Posterior vena cava (tissue), 2 donors: ENCODE data around the gene RPS19. TPM values are rescaled to one million over a fixed set of nuclear protein-coding genes. Genes with fewer than 3 reads are reported as not detected.
A peak's percentile ranks its signal among the peaks of the same experiment; 100 is the strongest.

ENCODE experiments used
- DNase-seq: peaks from one replicate; pipeline ENCODE4 v3.0.0-alpha.2; 2020; ENCODE audit warnings: low spot score
- intact Hi-C, 2 donors: fragments of 100-400 bp; cut with DNase I; formaldehyde crosslinking; loops; one replicate each; pipeline versions ENCODE4 v1.14.1 to v1.14.2; 2022 to 2023
- total RNA-seq, 2 donors: library from RNA; stranded (reverse); fragmentation: NEBNext Ultra II Directional; extraction: Animal tissue kit (Norgen Biotek cat#: 25700); gene quantifications; one replicate each; pipeline ENCODE4 v1.2.1, GENCODE V29; 2021
- donor health status: DM: yes; HTN: yes; CAD: no.
- donor health status: DM: yes; HTN: yes; CAD: no.

RPS19 gene
- total RNA-seq, 2 donors from 2014 or later: 982 to 1,008 TPM

DNA sequence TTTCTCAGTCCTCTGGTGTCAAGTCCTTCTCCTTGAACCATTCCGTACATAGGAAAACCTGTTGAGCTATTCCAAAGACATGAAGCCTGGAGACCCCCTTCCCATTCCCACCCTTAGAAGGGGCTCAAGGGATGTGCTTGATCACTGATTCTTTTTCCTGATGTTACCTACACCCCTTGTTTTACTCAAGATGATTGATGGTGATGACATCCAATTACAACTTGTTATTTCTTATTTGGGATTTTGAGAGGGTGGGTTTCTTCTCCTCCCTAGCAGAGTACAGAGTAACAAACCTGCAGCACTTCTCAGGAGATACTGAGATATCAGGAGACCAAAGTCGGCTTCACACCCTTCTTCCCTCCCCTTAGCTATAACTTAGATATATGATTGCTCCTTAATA is 6.7 kb upstream of the RPS19 start:
- no peak for DNase-seq
- intact Hi-C loops: no loop called here

DNA sequence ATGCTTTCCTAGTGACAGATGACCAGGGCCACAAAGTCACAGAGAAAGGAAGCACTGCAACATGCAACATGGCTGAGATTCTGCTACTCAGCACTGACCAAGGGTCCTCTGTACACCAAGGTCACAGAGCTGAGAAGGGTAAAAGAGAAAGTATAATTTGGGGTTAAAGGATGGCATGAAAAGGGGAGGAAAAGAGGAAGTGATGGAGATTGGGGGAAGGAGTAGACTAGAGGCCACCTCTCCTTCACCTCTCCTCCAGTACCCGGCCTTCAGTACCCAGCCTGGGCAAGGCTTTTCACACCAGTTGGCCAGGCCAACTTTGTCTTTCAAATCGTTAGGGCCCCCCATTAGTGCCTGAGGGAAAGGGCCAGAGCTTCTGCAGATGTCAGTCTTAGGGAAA is 6.3 kb upstream of the RPS19 start:
- intact Hi-C loops: no loop called here
- peak; percentile 49 for DNase-seq

DNA sequence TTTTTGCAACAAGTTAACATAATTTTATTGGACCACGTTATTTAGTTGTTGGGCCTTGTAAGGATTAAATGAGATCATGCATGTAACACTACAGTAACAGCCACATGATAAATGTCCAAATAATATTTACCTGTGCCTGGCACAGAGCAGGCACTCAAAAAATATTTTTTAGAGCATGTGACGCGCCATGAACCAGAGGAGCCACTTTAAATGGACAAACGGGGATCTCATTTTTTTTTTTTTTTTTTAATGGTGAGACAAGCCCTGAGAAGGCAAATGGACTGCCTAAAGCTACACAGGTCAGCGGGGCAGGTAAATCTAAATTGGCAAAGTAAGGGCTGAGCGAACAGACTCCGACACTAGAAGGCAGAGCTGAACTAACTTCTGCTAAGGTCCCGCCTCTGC is 840 bp upstream of the RPS19 start:
- no peak for DNase-seq
- intact Hi-C loops: no loop called here

DNA sequence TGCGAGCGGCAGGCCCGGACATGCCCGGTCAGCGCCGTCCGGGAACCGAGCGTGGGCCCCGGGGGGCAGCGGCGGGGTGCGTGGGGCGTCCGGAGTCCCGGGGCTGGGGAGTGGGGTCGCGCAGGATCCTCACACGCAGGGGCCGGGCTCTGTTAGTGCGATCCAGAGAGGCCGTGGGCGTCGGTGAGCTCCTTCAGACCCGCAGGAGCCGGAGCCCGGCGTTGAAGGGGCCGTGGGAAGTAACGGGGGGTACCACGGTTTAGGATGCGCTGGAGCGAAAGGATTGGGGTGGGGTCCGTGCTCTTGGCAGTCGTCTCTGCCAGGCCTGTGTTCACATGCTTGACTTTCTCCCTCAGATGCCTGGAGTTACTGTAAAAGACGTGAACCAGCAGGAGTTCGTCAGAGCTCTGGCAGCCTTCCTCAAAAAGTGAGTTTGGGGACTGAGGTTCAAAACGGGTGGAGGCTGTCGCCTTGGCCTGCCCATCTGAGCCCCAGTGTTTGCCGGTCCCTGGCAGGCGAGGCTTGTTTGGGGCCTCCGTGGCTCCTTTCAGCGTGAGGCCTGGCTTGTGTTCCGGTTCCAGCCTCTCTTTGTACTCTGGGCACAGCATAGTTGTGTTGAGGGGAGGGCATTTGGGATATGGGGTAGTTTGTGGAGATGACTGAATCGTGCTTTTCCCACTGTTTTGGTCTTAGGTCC is 512 bp downstream of the RPS19 start:
- DNase-seq: no peak
- intact Hi-C loops: no loop called here

DNA sequence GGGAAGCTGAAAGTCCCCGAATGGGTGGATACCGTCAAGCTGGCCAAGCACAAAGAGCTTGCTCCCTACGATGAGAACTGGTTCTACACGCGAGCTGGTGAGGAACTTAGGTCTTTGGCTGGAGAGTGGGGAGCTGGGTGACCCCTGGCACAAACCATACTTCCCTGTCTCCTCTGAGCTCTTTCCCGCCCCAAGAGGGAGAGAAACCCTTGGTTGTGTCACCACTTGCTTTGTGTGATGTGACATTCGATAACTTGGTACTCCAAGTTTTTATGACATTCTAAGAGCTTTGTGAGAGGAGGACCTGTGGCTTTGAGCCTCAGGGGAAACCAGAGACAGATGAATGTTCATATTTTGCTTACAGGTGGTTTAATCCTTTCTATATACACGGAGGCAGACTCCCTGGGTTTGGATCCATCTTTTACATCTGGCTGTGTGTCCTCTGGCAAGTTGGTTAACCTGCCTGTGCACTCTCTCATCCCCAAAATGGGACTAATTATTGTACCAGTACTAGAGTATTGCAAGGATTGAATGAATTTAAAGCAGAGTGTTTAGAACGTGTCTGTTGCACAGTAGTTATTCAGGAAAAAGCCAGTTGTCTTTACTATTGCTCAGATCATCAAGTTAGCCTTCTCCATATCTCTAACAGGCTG is 1.2 kb downstream of the RPS19 start:
- DNase-seq: no peak
- intact Hi-C loops: no loop called here

DNA sequence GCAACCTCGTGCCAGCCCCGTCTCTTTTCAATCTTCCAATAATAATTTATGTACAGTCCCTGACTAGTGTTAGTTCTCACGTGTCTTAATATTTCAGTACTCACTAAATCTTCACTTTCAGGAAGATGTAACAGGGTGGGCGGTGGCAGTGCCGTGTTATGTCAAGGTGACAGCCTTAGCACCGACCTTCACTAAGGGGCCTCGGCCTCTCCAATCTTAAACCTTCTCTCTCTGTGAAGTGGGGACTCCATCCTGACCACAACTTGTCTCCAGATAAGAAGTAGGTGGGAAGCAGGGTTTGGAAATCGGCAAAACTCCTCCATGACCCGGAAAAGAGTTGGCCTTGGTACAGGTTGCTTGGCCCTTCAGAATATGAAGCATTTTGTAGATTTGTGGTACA is 1.8 kb downstream of the RPS19 start:
- intact Hi-C loops: no loop called here
- DNase-seq: no peak

DNA sequence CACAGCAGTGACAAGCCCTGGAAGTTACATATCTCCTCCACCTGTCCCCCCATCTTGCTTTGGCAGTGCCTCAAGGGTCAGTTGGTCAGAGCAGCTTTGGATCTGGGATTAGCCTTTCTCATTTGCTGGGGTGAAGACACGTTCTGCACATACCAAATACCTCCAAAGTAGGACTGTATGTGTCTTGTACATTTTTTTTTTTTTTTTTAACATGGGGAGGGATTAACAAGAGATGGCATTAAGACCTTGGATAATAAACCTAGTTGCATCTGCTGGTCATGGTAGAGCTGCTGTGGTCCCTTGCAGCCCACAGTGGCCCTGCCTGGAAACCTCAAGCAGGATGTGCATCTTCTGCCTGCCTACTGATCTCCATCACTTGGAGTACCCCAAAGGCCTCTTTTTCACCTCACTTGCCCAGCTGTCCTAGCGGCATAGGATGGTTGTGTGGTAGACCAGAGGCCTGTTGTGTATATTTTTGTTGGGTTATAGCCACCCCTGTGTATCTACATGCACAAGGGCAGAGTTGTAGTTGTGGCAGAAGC is 2.5 kb downstream of the RPS19 start:
- no peak for DNase-seq
- intact Hi-C loops: no loop called here

DNA sequence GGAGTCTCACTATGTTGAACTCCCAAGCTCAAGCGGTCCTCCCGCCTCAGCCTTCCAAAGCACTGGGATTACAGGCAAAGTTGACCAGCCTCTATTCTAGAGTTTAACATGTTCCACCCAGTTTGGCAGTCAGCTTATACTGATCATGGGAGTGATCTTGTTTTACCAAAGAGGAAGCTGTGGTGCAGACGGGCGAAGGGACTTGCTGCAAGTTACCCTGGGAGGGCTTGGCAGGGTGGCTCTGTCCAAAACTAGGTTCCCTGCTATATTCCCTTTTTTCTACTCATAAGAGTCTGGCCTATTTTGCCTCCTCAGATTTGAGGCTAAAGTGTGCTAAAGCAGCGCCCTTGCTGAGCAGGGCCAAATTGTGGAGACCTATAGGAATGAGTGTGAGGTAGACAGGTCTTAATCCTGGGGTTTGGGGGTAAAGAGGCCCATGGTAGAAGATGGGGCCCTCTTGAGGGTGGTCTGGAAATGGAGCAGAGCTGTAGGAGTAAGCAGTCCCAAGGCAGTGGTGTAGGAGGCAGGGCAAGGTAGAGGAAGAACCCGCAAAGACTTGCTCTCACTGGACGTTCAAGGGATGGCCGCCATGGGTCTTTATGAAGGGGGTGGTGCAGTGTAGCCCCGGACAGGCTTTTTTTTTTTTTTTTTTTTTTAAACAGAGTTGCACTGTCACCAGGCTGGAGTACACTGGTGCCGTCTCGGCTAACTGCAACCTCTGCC is 3.3 kb downstream of the RPS19 start:
- no peak for DNase-seq
- intact Hi-C loops: no loop called here

DNA sequence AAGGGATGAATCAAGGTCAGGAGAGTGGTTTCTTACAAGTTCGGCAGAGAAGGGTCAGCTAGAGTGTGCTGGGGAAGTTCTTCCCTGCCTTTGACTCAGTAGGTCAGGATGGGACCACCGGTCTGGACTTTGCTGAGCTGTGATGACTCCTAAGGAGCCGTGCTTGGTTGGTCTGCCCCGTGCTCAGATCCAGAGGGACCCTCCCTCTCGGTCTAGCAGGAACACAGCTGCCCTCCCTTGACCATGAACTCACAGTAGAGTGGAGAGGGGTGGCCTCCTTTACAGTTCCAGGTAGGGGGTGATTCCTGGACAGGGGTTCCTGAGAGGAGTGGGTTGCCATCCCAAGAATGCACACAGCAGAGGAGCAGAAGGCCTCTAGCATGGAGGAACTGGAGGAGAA is 4.3 kb downstream of the RPS19 start:
- intact Hi-C loops: no loop called here
- DNase-seq: no peak

DNA sequence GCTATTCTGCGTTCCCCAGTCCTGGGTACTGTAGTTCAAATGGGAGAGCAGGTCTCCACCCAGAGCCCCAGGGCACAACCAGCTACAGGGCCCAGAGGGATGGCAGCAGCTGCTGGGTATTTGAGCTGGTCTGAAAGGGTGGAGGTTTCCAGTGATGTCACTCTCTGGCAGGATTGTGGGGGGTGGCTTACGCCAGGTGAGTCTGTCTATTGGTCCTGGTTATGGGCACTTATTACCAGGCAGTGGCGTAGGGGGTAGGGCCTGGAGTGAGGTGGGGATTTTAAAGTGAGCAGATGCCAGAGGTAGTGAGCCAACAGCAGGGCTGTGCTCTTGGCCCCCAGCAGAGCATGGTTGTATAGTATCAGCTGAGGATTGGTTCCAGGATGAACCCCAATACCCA is 6.2 kb downstream of the RPS19 start:
- DNase-seq: no peak

DNA sequence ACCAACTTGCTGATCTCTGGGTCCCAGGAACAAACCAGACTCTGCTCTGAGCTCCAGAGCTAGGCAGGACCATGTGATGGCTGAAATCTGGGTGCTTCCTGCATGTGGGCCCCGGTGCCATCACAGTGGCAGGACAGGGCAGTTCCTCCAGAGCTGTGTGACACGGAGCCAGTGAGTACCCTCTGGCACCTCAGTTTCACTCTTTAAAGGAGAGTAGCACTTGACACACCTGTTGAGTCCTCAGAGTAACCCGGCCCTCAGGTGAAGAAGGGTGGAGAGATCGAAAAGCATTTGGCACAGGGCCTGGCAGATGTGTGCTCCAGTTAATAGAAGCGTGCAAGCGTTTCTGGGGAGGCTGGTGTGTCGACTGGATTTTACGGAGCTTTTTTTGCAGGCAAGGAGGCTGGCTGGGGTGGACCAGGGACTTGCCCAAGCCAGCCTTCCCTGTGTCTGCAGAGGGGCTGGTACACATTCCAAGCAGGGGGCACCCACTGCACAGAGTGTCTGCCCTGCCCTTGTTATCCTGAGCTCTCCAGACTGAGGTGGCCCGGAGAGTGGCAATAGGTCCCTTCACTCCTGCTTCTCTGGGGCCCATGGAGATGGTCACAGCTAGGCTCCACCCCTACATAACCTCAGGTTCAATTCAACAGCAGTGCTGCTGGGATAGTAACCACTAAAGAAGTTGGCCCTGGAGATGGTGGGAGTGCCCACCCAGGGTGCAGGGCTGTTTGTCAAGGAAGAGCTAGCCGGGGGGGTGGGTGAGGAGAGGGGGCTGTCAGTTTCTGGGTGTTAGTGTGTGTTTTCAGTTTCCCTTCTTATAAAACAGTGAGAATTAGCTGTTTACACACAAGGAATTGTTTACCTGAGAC is 8.3 kb downstream of the RPS19 start:
- DNase-seq: no peak
- intact Hi-C loops: no loop called here

More for the DNA sequence above, 6.2 kb downstream of the RPS19 start:
- intact Hi-C loops: no loop called here

DNA sequence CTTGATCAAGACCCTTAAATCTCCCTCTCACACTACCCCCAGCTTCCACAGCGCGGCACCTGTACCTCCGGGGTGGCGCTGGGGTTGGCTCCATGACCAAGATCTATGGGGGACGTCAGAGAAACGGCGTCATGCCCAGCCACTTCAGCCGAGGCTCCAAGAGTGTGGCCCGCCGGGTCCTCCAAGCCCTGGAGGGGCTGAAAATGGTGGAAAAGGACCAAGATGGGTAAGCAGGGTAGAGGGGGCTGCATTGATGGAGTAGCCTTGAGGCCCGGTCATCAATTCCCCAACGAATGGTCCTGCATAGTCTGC is 8.9 kb downstream of the RPS19 start:
- intact Hi-C loops: no loop called here
- no peak for DNase-seq

DNA sequence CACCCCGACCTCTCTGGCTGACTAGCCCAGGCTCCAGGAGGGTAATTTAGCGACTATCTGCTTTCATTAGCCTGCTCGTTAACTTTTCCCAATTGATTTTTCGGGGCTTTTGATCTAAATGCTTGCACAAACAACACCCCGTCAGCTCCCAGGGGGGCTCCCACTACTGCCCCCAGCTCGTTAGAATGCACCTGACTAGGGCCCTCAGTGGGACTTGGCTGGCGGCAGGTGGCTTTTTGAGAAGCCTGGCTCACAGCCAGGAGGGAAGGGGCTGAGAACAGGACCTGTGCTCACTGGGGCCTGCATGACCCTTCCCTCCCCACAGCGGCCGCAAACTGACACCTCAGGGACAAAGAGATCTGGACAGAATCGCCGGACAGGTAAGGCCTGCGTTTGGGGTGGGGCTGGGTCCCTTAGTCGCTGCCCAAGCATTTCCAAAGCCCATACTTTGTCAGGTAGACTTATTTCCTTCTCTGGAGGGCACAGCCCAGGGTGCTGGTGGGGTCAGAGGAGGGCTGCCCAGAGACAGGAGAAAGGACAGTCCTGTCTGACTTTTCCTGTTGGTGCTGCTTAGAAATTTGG is 9.4 kb downstream of the RPS19 start:
- no peak for DNase-seq
- intact Hi-C loops: no loop called here

DNA sequence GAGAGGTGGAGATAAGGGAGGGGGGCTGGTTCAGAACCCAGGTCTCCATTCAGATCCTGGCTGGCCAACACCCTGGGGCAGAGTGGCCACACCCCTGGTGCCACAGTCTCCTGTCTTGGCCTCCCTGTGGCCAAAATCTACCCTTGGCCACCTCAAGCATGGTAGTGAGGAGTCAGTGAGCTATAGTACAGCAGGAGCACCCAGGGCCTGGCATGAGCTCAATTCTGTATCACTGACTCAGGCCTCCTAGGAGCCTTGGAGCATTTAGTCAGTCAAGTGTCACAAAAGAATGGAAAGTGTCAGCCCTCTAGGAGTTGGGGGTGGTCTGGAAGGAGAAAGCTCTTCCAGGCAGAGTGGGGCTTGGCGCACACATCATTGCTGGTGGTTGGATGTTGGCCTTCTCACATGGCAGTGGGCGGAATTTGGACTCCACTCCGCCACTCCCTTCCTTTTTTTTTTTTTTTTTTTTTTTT is 10.4 kb downstream of the RPS19 start:
- no peak for DNase-seq
- intact Hi-C loops: no loop called here

DNA sequence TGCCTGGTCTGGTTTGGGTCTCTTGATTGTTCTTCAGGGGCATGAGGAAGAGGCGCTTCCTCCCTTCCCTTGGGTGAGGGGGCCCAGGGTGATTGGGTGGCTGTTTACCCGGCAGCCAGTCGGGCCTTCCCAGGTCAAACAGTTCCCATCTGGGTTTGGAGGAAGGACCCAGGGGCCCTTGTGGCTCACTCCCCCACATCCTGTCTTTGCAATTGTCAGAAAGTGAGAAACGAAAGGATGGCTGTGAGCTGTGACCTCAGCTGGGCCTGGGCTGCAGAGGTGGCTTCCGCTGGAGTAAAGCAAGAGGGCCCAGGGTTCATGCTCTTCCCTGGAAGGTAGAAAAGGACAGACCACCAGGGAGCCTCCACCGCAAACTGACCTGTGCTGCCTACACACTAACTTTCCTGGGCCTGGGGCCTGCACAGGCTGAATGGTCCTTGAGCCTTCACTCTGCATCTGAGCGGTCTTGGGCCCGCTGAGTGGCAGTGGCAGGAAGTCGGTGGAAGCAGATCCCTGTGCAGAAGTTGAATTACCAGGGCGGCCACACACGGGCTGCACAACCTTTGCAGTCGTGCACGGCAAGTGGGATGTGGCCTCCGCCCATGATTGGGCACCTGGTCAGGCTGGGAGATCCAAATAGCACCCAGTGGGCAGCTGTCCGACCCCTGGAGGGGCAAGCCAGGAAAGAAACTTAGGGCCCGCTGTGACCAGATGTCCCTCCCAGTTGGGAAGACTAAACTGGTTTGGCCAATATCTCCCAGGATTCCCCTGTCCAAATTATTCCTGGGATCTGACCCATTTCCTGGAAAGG is 11.7 kb downstream of the RPS19 start:
- intact Hi-C loops: no loop called here
- DNase-seq: no peak

DNA sequence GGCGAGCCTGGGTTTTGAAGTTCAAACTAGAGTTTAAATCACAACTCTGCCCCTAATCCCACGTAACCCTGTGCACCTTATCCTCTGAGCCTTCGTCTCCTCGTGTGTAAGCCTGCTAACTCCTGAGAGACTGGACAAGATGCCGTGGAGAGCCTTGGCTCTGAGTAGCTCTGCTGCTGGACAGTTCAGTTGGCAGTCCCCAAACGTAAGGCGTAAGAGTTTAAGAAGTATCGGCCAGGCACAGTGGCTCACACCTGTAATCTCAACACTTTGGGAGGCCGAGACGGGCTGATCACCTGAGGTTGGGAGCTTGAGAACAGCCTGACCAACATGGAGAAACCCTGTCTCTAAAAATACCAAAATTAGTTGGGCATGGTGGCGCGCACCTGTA is 12.3 kb downstream of the RPS19 start:
- no peak for DNase-seq
- intact Hi-C loops: no loop called here

DNA sequence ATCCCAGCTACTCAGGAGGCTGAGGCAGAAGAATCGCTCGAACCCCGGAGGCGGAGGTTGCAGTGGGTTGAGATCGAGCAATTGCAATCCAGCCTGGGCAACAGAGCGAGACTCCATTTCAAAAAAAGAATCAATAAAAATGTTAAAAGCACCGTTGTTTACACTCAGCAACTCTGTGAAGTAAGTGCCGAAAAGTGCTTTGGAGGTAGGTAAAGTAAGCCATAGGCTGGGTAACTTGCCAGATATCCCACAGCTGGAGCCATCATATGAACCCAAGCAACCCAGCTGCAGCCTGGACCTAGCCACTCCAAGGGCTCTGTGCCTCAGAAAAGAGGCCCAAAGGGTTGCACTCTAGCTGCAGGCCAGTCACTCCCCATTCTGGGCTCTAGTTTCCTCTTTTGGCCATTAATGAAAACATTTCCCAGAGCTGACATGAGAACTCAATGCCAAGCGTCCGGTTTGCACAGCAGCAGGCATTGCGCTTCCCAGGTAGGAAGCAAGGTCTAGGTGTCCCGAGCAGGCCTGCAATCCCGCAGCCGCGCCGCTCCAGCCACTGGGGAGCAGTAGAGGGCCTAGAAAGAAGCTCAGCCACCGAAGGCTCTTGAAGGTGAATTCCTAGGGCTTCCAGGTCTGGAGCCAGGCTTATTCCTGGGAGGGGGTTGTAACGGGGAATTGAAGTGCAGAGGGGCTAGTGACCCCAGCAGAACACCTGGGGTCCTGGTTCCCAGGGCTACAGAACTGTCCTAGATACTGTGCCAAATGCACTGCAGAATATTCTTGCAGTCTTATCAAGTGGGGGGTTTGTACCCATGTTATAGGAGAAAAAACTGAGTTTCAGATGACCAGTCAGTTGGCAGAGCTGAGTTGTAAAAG is 13.0 kb downstream of the RPS19 start:
- DNase-seq: peak; percentile 88
- intact Hi-C loops: no loop called here
